NCI-H2196 (cell line): ENCODE data around the gene IL12RB2.

ENCODE experiments used
- DNase-seq: peaks from one replicate; lab custom pipeline; 2025; ENCODE audit not compliant: unreplicated experiment; lab: John Stamatoyannopoulos, UW

IL12RB2 gene

DNA sequence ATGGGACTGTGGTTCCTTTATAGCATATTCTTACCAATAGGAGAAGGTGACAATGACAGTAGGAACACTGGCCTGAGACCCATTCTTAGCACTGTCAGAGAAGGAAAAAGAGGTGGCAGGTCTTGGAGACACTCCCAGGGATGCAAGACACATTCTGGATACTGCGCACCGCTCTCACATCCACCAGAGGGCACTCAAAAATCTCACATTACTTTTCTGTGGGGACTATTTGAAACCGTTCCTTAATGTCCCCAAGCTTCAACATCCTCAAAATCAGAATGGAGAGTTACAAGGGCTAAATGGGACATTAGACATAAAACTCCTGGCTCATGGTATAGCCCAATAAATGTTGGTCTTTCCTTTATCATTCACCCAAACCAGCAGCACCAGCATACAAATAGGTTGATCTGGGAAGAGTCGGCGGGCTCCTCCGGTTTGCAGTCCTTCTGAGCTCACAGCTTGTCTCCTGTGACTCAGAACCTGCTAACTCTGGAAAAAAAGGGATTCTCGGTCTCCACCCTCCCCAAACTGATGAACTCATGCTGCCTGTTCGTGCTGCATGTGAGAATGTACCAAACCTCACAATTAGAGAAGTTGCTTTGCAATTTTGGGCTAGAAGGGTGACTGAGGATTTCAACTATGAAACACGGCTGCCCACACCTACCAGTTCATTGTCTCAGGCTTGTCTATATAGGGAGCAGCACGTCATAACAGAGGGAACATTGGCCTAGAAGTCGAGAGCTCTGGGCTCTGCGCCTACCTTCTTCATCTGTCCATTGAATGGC lies 40.2 kb downstream of the IL12RB2 start:
- peak; percentile 42 for DNase-seq

DNA sequence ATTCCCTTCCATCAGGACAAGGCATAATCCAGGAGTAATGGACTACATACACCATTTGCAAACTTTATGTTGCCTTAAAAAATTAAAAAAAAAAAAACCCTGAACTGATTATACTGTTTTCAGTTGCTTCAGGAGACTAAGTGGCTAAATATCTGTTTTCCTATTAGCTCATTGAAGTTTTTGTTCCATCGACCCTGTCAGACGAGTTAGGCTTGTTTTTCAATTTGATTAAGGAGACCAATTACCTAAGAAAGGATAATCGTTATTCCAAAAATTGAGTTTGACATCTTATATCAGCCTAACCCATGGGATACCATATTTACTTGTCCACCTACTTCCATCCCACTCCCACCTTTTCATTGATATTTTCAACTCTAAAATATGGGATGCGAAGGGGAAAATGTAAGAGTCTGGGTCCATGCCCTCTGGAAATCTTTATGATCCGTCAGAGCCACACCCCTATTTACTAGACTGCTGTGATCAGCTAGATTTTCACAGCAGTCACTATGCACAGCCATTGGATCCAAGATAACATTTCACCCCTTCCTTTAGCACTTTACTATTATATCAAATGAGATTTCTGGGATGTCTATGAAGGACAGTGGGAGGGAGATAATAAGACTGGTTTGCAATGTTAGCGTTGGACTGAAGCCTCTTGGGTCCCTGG lies 41.0 kb downstream of the IL12RB2 start:
- no peak for DNase-seq

DNA sequence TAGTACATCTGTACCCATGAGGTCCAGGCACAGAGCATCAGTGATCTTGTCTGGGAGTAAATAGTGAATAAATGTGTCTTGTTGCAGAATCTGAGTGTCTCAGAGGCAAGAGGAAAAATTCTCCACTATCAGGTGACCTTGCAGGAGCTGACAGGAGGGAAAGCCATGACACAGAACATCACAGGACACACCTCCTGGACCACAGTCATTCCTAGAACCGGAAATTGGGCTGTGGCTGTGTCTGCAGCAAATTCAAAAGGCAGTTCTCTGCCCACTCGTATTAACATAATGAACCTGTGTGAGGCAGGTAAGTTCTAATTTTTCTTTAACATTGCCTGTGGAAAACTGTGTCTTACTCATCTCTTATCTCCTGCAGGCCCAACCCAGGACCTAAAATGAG lies 43.1 kb downstream of the IL12RB2 start:
- no peak for DNase-seq

DNA sequence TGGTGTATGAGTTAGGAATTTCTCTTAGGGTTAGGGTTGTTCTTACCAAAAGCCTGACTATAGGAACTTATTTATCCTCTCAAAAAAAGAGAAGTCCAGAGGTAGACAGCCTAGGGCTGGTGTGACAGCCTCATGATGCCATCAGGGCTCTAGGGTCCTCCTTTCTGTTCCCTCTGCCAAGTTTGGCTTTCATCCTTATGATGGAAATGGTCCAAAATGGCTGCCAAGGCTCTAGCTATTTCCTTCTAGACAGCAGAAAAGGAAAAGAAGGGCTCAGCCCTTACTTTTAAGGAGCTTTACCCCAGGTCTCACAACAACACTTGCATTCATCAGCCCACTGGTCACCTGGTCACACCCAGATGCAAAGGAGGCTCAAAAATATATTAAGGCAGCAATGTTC lies 44.5 kb downstream of the IL12RB2 start:
- no peak for DNase-seq

DNA sequence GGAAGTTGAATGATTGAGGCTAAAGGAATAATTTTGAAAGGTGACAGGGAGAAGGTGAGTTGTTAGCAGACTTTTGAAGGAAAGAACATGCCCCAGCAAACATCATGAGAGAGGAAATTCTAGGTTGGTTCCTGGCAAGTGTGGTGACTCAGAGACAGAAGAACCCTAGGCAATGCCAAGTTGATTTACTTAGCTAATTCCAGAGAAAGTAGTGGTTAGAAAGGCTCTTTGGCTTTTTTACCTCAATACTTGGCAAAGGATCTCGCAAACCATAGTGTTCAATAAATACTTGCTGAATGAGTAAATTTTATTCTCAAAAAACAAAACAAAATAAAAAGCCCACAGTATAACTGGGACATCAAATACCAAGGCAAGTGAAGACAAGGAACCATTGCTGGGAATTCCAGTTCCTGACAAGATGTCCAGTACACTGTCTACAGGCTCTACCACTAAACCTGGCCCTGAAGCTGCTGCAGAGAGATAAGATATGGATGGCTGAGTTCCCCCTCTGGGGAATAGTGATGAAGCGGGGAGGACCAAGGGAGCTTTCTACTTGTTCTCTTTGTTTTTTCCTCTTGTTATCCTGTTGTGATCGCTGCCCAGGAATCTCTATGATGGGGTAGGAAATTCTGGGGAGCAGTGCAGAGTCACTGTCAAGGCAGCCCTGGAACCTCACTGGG lies 48.2 kb downstream of the IL12RB2 start:
- DNase-seq = no peak

DNA sequence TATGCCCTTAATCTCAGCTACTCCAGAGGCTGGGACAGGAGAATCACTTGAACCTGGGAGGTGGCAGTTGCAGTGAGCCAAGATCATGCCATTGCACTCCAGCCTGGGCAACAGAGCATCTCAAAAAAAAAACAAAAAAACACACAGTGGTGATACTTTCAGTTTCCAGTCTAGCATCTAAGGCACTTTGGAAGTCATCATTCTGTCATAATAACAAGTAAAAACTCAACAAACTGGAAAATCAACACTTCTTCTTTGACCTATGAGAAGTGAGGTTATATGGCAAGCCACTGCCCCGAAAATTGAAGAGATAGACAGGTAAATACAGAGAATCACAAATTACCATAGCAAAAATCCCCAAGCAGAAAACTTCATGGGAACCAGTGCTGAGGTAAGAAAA lies 51.9 kb downstream of the IL12RB2 start:
- DNase-seq = no peak

DNA sequence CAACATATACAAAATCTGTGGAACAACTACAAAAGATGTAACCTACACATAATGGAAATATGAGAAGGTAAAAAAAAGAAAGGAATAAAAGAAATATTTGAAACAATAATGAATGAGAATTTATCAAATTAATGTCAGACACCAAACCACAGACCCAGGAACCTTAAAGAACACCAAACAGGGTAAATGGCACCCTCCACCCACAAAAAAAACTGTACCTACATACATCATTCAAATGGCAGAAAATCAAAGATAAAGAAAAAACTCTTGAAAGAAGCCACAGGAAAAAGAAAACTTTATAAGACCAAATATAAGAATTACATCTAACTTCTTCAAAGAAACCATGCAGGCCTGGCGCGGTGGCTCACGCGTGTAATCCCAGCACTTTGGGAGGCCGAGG lies 54.0 kb downstream of the IL12RB2 start:
- no peak for DNase-seq

DNA sequence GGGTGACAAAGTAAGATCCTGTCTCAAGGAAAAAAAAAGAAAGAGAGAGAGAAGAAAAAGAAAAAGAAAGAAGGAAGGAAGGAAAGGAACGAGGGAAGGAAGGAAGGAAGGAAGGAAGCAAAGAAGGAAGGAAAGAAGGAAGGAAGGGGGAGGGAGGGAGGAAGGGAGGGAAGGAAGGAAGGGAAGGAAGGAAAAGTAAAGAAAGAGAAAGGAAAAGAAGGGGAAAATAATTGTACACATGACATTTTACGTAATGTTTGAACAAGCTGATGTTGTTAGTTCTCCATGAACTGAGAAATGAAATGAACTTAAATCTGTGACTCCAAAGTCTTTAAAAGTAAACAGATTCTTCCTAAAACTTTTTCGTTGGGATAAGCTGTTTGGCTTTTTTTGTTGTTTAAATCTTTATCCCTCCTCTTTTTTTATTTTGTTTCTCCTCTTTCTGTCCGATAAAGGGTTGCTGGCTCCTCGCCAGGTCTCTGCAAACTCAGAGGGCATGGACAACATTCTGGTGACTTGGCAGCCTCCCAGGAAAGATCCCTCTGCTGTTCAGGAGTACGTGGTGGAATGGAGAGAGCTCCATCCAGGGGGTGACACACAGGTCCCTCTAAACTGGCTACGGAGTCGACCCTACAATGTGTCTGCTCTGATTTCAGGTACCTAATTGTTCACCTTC lies 59.8 kb downstream of the IL12RB2 start:
- DNase-seq = peak; percentile 66

DNA sequence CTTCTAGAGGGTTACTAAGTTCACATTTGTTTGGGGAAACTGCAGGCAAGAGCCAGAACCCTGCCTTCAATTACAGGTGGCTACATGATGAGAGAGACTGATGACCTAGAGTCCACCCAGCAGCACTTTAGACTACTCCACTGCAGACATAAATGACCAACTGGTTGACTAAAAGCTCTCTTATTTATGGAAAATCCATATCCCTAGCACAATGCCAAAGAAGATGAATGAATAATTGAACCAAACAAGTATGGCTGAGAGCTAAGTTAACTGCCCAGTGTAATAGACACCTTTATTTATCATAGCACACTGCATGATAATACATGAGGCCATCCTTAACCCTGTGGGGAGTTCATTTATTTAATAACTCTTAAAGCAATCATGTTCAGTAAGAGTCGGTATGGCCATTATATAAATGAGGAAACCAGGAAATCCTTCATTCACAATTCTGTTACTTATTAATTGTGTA lies 60.4 kb downstream of the IL12RB2 start:
- DNase-seq = no peak

DNA sequence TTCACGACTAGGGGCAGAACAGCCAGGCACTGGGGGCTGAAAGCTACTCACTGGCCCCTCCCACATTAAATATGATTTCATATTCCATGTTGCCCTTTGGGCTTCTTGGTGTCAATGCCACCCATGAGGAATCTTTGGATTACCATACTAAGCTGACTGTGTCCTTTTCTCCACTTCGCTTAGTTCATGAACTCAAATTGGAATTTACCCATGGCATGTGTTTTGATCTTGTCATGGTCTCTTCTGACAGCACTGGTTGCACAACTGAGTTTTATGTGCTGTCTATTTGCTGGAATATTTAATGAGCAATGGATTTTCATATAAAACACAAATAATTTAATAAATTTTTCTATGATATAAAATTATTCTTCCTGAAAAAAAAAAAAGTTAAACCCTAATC lies 63.4 kb downstream of the IL12RB2 start:
- DNase-seq = no peak

DNA sequence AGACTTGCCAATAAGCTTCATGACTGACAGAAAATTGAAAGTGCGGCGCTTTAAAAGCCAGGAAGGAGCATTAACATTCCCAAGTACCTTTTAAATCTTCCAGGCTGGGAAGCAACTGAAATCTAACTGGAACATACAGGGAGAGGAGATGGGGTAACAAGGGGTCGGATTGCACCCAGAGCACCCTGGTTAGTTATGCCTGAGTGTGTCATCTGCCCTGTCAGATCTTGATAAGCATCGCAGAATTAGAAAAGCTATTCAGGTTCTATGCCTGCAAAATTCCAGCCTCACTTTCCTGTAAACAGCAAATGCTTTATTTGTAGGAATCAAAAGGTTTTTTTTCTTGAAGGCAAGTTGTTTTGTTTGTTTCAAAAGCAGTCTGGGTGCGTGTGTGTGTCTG lies 64.0 kb downstream of the IL12RB2 start:
- no peak for DNase-seq

DNA sequence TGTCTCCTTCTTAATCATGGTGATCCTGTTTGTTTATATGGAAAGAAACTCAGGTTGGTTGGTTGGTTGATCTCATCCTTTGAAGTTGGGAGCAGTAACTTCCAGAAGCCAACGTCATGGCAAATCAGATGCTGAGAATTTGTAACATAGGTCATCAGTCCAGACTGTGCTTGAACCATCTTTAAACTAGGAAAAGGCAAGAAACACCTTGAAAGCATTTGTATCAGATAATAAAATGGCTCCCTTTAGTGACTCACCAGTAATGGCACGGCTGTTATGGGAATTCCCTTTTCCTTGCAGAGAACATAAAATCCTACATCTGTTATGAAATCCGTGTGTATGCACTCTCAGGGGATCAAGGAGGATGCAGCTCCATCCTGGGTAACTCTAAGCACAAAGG lies 64.5 kb downstream of the IL12RB2 start:
- DNase-seq = no peak

DNA sequence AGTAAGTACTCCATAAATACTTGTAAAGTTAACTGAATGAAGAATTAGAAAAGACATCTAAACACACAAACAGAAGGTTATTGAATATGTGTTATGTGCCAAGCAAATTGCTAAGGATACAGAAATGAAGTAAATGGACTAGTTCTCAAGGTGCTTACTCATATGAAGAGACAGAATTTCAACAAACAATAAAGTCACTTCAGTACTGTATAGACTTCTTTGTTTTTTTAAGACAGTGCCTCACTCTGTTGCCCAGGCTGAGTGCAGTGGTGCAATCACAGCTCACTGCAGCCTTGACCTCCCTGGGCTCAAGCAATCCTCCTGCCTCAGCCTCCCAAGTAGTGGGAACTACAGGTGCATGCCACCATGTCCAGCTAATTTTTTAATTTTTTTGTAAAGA lies 65.2 kb downstream of the IL12RB2 start:
- DNase-seq = no peak

DNA sequence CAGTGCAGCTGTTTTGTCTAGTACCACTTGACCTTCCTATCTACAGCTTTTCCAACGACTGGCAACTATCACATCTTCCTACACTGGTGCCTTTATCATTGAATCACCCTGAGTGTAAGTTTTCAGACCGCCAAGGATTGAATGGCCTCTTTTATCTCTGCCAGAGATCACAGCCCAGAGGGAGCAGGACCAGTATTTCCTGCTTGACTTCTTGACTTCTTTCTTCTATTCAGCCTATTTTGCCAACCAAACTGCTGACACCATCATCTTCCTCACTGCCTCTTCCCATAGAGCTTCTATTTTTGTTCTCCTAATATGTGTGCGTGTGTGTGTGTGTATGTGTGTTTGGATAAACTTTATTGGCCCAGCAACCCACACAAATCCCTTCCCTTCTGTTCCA lies 68.7 kb downstream of the IL12RB2 start:
- DNase-seq = peak; percentile 35

DNA sequence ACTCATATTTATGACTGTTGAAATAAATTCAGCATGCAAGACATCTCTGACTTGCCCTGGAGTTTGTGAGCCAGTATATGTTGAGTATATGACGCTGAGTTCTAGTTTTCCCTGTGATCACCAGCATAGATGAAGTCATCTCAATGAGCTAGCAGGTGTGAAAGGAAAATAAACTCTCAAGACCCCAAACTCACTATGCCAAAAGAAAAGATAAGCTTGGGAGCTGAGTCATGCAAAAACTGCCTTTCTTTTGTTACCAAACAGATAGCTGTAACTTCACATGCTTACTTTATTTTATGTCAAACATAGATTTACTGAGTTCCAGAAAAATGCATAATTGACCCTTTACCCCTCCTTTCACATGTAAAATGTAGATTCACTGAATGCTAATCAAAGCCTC lies 69.6 kb downstream of the IL12RB2 start:
- DNase-seq = no peak

DNA sequence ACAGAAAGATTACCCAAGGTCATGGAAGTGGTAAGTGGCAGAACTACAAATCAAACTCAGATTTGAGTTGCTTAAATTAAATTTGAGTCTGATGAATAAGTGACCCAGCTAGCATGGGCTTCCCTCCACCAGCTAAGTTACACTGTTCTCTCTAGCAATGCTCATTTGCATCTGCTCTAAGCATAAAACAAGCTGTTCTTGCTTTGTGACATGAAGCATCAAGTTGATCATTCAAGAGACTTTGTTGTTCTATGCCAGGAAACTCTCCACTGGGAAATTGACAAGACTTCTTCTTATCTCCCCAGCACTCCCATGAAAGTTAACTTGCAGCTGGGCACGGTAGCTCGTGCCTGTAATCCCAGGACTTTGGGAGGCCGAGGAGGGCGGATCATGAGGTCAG lies 73.5 kb downstream of the IL12RB2 start:
- no peak for DNase-seq

DNA sequence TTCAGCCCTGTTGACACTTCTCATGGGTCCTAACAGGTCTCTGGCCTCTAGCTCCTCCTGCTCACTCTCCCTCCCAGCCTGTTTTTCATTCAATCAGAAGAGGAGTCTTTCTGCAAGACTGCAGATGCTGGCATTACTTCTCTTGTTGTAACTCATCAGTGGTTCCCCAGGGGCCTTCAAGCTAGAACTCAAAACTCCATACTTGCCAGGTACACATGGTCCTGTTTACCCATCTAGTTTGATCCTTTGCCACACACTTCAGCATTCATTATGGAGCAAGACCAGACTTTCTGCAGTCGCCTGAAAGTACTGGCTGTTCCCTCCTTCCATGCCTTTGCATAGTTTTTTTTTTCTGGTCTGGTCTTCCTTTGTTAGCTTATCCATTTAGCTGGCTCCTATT lies 74.6 kb downstream of the IL12RB2 start:
- no peak for DNase-seq

DNA sequence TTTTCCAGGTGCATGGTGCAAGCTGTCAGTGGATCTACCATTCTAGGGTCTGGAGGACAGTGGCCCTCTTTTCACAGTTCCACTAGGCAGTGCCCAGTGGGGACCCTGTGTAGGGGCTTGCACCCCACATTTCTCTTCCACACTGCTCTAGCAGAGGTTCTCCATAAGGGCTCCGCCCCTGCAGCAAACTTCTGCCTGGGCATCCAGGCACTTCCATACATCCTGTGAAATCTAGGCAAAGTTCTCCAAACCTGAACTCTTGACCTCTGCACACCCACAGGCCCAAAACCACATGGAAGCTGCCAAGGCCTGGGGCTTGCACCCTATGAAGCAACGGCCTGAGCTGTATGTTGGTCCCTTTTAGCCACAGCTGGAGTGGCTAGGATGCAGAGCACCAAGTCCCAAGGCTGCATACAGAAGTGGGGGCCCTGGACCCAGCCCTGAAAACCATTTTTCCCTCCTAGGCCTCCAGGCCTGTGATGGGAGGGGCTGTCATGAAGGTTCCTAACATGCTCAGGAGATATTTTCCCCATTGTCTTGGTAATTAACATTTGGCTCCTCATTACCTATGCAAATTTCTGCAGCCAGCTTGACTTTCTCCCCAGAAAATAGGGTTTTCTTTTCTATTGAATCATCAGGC lies 76.4 kb downstream of the IL12RB2 start:
- DNase-seq = no peak

DNA sequence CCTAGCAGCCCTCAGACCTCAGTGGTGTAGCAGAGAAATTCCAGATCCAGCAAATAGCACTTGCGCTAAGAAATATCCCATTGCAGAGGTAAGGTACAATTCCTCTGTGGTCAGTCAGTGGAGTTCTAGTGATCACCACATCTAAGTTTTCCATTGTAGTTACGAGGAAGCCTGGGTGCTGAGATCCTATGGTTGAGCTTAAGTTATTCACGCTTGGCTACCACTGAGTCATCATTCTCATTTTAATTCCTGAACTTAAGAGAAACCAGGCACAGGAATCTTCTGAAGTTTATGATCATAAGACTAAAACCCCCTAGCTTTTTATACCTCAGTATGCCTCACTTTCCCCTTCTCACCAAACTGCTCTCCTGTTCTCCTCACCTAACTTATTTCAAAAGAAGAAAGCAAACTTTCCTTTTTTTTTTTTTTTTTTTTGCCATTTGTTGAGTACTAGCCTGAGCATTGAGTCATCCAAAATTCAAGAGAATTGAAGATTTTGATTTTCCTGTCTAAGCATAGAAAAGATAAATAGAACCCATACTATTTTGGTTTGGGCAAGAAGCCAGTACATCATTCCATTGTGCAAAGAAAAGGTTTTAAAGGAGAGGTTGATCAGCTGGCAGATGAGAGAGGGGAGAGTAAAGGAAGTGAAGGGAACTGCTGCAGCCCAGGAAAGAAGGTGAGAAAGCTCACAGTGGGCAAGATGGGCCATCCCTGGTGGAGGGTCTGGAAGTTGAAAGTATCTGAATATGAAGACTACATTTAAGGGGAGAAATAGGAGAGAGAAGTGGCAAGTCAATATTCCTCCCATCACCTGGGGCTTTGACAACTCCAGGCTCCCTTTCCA lies 82.6 kb downstream of the IL12RB2 start:
- DNase-seq = no peak

DNA sequence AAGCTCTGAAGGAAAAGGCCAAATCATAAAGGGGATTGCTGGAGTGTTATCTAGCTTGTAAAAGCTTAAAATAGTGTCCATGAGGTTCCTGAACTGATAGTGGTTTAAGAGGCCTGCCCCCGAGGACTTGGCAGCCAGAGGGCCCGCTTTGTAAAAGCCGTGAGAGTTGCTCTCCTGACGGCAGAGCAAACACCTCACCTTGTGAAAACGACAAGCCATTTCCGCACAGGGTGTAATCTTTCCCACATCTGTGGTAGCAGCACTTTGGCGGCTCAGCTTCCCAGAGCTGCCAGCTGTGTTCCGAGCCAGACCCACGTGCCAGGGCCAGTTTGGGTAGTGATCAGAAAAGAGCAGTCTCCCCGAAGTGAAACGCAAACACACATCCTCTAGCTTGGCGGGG lies 85.6 kb downstream of the IL12RB2 start:
- DNase-seq = no peak
